ENCODE measurements around the gene EID1. TPM values are rescaled to one million over a fixed set of nuclear protein-coding genes. Genes with fewer than 3 reads are reported as not detected.

EID1 gene
- total RNA-seq, 1 donor from 2014 or later: 196 TPM

DNA sequence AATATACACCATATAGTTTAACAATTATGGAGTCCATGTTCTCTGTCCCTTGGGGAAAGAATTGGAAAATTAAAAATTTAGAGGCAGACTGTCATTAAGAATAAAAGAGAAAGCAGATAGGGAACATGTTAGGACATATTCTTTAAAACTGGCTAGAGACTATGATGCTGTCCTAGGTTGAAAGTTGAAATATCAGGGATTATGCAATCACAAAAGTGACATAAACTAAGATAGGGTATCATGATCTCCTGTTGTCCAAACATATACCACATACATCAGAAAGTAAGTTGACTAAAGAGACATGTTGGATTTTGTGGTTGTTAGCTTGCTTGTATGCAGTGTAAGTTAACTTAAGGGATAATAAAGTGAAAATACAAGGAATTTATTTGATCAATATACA, 9.9 kb upstream of the EID1 start:
- no peak overlapping the region for H3K4me3 ChIP-seq (ENCODE audit: low read depth, low read length)
- no peak for DNase-seq (ENCODE audit: low read depth)
- TF ChIP-seq, protein P1, sequence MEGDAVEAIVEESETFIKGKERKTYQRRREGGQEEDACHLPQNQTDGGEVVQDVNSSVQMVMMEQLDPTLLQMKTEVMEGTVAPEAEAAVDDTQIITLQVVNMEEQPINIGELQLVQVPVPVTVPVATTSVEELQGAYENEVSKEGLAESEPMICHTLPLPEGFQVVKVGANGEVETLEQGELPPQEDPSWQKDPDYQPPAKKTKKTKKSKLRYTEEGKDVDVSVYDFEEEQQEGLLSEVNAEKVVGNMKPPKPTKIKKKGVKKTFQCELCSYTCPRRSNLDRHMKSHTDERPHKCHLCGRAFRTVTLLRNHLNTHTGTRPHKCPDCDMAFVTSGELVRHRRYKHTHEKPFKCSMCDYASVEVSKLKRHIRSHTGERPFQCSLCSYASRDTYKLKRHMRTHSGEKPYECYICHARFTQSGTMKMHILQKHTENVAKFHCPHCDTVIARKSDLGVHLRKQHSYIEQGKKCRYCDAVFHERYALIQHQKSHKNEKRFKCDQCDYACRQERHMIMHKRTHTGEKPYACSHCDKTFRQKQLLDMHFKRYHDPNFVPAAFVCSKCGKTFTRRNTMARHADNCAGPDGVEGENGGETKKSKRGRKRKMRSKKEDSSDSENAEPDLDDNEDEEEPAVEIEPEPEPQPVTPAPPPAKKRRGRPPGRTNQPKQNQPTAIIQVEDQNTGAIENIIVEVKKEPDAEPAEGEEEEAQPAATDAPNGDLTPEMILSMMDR (conservative IDR thresholded peaks at IDR 0.05; ENCODE audit: low read depth, low read length): no peak

DNA sequence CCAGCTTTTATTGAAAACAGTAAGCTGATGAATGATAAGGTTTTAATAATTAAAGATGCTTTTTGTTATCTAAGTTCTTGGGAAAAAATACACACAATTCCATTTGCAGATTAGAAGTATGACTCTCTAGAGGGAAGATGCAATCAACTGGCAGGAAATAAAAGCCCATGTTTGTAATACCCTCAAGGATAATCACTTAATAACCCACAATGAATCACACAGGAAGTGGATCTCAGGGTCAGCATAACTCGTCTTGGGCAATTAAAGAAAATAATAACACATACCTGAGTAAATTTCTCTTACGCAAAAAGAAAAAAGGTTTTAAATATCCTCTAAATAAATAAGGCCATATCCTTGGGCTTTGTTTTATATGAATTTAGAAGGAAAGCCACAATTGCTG, 9.4 kb upstream of the EID1 start:
- TF ChIP-seq, protein P1 (conservative IDR thresholded peaks at IDR 0.05; ENCODE audit: low read depth, low read length): no peak
- H3K4me3 ChIP-seq (ENCODE audit: low read depth, low read length): no peak overlapping the region
- no peak for DNase-seq (ENCODE audit: low read depth)

DNA sequence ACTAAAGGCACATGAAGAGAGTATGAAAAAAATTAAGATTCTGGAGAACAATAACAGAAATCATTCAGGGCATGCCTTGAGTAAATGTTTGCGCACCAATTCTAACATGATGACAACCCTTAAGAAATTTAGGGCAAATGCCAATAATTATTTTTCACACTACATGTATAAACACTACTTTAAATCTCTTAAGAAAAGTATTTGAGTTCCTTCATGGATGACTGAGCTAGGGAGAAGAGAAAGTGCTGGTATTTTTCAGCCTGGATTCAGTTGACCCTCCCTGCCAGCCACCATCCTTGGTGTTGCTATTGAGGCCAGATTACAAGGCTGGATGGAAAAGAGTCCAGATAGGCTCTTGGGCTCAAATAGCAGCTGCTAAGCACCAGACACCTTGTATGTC, 8.0 kb upstream of the EID1 start:
- TF ChIP-seq, protein P1 (conservative IDR thresholded peaks at IDR 0.05; ENCODE audit: low read depth, low read length): no peak
- DNase-seq (ENCODE audit: low read depth): no peak
- H3K4me3 ChIP-seq (ENCODE audit: low read depth, low read length): no peak overlapping the region

DNA sequence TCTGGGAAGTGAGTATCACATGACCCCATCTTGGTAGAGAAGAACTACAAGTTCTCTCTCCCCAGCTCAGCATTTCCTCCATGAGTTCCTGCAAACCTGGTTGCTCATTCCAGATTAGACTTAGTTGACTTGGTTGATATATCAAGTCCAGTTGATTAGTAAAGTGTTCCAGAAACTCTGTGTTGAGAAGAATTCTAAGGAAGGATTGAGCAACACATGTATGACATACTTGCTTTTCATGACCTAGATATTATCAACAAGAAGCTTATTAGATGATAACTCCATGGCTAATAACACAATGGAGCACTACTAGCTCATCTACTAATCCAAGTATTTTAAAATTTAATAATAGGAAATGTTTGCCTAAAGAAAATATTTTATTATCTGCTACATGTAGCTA, 6.4 kb upstream of the EID1 start:
- TF ChIP-seq, protein P1 (conservative IDR thresholded peaks at IDR 0.05; ENCODE audit: low read depth, low read length): no peak
- H3K4me3 ChIP-seq (ENCODE audit: low read depth, low read length): no peak overlapping the region
- DNase-seq (ENCODE audit: low read depth): no peak

DNA sequence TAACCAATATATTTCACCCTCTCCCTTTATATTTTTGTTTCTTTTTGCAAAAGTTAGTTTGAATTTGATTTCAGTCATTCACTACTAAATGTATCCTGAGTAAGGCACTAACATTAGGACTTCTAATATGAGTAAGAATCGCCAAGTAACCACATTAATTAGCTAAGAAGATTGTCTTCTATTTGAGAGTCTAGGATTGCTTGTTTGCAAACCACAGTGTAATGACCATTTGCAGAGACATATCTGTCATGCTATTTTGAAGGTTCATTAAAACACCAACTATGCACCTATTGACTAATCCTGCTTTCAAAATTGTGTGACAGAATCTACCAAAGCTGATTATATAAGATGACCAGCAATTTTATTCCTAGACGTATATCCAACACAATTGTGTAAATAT, 5.3 kb upstream of the EID1 start:
- H3K4me3 ChIP-seq (ENCODE audit: low read depth, low read length): no peak overlapping the region
- no peak for DNase-seq (ENCODE audit: low read depth)
- TF ChIP-seq, protein P1 (conservative IDR thresholded peaks at IDR 0.05; ENCODE audit: low read depth, low read length): no peak

DNA sequence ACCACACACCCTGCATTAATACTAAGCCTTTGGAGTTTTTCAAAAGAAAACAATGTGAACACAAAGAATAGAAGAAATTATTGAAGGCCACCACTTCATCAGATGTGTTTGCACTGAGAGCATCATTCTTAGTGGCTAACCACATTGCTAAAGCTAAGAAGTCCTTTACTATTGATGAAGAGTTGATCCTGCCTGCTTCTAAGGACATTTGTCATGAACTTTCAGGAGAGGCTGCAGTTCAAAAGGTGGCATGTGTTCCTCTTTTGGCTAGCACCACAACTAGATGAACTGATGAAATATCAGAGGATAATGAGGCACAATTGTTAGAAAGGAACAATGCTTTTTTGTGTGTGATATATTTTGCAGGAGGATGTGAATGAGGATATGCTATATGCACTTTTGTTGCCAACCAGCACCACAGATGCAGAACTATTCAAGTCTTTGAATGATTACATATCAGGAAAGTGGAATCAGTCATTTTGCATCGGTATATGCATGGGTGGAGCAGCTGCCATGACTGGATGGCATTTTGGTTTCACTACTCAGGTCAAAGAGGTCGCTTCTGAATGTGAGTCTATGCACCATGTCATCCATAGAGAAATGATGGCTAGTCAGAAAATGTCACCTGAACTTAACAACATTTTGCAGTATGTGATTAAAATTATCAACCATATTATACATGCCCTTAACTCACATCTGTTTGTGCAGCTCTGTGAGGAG, 2.5 kb upstream of the EID1 start:
- TF ChIP-seq, protein P1 (conservative IDR thresholded peaks at IDR 0.05; ENCODE audit: low read depth, low read length): no peak
- no peak for DNase-seq (ENCODE audit: low read depth)
- H3K4me3 ChIP-seq (ENCODE audit: low read depth, low read length): no peak overlapping the region

DNA sequence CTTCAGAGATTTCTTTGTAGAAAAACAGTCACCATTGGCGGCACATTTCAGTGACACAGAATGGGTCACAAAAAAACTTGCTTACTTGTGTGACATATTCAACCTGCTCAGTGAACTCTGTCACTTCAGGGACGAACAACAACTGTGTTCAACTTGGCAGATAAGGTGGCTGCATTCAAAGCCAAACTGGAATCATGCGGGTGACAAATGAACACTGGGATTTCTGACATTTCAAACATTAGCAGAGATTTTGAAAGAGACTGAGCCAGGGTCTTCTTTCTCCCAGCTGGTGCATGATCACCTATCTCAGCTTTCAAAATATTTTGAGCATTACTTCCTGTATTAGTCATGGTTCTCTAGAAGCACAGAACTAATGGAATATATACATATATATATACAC, 1.9 kb upstream of the EID1 start:
- TF ChIP-seq, protein P1 (conservative IDR thresholded peaks at IDR 0.05; ENCODE audit: low read depth, low read length): no peak
- H3K4me3 ChIP-seq (ENCODE audit: low read depth, low read length): no peak overlapping the region
- no peak for DNase-seq (ENCODE audit: low read depth)

Measured in epithelial cell of proximal tubule (primary cell).